Keratinocyte (primary cell): Measurements from ENCODE around the gene ASPN.
"Not testable (repeated sequence)": the region's sequence is repeated elsewhere in the genome, so short reads cannot be mapped to it uniquely, and the experiment has no call there.

Experiments
- EZH2 ChIP-seq: IDR thresholded peaks from one replicate; pipeline ENCODE4 v1.6.1; 2012; ENCODE audit warnings: inconsistent platforms, mild to moderate bottlenecking, low read length, moderate library complexity
- TF ChIP-seq, protein P1 (sequence below), 3 experiments: IDR thresholded peaks in 1 of 3; conservative IDR thresholded peaks in 1 of 3; optimal IDR thresholded peaks in 1 of 3; 2 replicates in 2 of 3; 3 replicates in 1 of 3; pipeline versions ENCODE3 to v1.5.1; 2011; ENCODE audit warnings: low read length in 3 of 3, mild to moderate bottlenecking in 3 of 3, moderate library complexity in 2 of 3, control low read depth in 1 of 3, inconsistent platforms in 1 of 3; ENCODE audit not compliant: insufficient read depth in 2 of 3; ENCODE audit errors: extremely low read depth in 1 of 3

DNA sequence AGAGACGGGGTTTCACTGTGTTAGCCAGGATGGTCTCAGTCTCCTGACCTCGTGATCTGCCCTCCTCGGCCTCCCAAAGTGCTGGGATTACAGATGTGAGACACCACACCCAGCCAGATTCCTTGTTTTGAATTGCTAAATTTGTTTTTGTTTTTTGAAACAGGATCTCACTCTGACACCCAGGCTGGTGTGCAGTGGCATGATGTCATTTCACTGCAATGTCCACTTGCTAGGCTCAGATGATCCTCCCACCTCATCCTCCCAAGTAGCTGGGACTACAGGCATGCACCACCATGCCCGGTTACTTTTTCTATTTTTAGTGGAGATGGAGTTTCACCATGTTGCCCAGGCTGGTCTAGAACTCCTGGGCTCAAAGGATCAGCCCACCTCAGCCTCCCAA lies 71.1 kb downstream of the ASPN start:
- TF ChIP-seq, protein P1, sequence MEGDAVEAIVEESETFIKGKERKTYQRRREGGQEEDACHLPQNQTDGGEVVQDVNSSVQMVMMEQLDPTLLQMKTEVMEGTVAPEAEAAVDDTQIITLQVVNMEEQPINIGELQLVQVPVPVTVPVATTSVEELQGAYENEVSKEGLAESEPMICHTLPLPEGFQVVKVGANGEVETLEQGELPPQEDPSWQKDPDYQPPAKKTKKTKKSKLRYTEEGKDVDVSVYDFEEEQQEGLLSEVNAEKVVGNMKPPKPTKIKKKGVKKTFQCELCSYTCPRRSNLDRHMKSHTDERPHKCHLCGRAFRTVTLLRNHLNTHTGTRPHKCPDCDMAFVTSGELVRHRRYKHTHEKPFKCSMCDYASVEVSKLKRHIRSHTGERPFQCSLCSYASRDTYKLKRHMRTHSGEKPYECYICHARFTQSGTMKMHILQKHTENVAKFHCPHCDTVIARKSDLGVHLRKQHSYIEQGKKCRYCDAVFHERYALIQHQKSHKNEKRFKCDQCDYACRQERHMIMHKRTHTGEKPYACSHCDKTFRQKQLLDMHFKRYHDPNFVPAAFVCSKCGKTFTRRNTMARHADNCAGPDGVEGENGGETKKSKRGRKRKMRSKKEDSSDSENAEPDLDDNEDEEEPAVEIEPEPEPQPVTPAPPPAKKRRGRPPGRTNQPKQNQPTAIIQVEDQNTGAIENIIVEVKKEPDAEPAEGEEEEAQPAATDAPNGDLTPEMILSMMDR (optimal IDR thresholded peaks at IDR 0.05 in 1 of 3, IDR thresholded peaks at IDR 0.05 in 1 of 3, conservative IDR thresholded peaks at IDR 0.05 in 1 of 3; ENCODE audit: extremely low read depth in 1 of 3, insufficient read depth in 2 of 3, low read length in 3 of 3): not testable (repeated sequence)
- not testable (repeated sequence) for TF ChIP-seq EZH2
